PFSK-1 (cell line): Measurements from ENCODE around the gene RSF1.

Experiments used
- FOXP2 ChIP-seq: optimal IDR thresholded peaks from 2 replicates; pipeline ENCODE3; 2011; ENCODE audit warnings: borderline replicate concordance, control low read depth, inconsistent platforms; ENCODE audit not compliant: insufficient read depth; ENCODE audit errors: extremely low read length, extremely low read depth
- POLR2AphosphoS5 ChIP-seq: IDR thresholded peaks from 2 replicates; pipeline ENCODE4 v1.6.1; 2012; ENCODE audit warnings: low read depth, mild to moderate bottlenecking, control low read depth, low read length, moderate library complexity
- SIN3A ChIP-seq: IDR thresholded peaks from 2 replicates; pipeline ENCODE4 v1.6.1; 2012; ENCODE audit warnings: mild to moderate bottlenecking, low read length, moderate library complexity, borderline replicate concordance; ENCODE audit not compliant: insufficient read depth
- TAF1 ChIP-seq: IDR thresholded peaks from 2 replicates; pipeline ENCODE4 v1.6.1; 2012; ENCODE audit warnings: low read length, control low read depth, borderline replicate concordance; ENCODE audit not compliant: insufficient read depth
- TF ChIP-seq, protein P1 (sequence below), 2 experiments: IDR thresholded peaks; 2 replicates each; pipeline versions ENCODE4 v1.6.1 to v1.8.0; 2011 to 2012; ENCODE audit warnings: low read depth in 2 of 2, low read length in 2 of 2, control low read depth in 1 of 2, inconsistent platforms in 1 of 2, mild to moderate bottlenecking in 1 of 2, moderate library complexity in 1 of 2; ENCODE audit not compliant: insufficient read depth in 1 of 2

Gene RSF1

GRCh38 chr11:77750394-77751156 is 69.9 kb downstream of the RSF1 start:
- TF ChIP-seq POLR2AphosphoS5 (no peak), FOXP2 (no peak), TAF1 (no peak), SIN3A (no peak)
- TF ChIP-seq, protein P1, sequence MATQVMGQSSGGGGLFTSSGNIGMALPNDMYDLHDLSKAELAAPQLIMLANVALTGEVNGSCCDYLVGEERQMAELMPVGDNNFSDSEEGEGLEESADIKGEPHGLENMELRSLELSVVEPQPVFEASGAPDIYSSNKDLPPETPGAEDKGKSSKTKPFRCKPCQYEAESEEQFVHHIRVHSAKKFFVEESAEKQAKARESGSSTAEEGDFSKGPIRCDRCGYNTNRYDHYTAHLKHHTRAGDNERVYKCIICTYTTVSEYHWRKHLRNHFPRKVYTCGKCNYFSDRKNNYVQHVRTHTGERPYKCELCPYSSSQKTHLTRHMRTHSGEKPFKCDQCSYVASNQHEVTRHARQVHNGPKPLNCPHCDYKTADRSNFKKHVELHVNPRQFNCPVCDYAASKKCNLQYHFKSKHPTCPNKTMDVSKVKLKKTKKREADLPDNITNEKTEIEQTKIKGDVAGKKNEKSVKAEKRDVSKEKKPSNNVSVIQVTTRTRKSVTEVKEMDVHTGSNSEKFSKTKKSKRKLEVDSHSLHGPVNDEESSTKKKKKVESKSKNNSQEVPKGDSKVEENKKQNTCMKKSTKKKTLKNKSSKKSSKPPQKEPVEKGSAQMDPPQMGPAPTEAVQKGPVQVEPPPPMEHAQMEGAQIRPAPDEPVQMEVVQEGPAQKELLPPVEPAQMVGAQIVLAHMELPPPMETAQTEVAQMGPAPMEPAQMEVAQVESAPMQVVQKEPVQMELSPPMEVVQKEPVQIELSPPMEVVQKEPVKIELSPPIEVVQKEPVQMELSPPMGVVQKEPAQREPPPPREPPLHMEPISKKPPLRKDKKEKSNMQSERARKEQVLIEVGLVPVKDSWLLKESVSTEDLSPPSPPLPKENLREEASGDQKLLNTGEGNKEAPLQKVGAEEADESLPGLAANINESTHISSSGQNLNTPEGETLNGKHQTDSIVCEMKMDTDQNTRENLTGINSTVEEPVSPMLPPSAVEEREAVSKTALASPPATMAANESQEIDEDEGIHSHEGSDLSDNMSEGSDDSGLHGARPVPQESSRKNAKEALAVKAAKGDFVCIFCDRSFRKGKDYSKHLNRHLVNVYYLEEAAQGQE (IDR thresholded peaks at IDR 0.05; ENCODE audit: insufficient read depth in 1 of 2, low read depth in 2 of 2, low read length in 2 of 2): no peak

DNA sequence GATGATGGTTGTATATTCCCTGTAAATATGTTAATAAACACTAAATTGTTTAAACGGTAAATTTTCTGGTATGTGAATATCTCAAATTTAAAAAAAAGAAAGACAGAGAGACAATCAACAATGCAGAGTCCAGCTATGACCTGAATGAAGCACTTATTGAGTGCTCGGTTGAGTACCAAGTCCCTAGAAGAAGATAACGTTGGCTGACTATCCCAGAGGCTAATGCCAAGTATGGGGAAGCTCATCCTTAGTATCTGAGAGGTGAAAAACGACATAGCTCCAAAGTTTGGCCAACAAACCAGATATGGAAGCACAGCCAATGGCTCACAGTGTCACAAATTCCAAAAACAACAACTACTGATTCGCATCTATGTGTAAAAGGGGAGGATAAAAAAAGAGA is 71.3 kb downstream of the RSF1 start:
- TF ChIP-seq, protein P1 (IDR thresholded peaks at IDR 0.05; ENCODE audit: insufficient read depth in 1 of 2, low read depth in 2 of 2, low read length in 2 of 2): no peak
- no peak for TF ChIP-seq SIN3A
- TF ChIP-seq TAF1: no peak
- TF ChIP-seq FOXP2: no peak
- no peak for TF ChIP-seq POLR2AphosphoS5

DNA sequence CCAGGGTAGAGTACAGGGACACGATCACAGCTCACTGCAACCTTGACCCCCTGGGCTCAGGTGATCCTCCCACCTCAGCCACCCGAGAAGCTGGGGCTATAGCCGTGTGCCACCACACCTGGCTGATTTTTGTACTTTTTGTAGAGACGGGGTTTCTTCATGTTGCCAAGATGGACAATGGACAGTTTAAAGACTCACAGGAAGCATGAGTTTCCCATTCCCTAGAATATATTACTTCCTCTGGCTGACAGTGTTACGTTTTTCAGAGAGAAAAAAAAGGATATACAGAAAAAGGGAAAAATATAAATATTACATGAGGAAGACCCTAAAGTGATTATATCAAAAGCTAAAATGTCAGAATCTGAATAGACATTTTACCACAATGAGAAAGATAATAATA is 72.3 kb downstream of the RSF1 start:
- TF ChIP-seq, protein P1 (IDR thresholded peaks at IDR 0.05; ENCODE audit: insufficient read depth in 1 of 2, low read depth in 2 of 2, low read length in 2 of 2): no peak

DNA sequence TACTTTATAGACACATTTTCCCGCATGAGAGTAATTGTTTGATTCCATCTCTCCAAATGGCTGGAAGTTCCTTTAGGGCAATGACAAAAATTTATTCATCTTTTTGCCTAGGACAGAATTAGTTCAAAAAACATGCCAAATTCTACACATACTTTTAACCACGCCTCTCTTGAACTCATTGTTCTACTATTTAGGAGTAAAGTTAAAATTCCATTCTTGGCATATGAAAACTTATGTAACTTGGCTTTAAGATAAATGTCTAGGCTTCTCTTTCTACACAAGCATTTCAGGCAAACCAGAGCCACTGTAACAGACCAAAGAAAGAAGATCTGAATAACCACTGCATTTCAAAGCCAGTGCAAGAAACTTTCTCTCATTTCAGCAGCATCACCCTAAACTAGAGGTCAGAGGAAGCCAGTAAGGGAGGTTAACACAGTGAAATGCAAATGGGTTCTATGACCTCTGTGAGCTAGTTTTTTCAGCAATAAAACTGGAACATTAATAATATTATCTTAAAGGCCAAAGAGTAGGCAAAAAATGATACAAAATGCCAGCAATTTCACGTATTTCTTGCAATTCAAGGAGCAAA is 73.0 kb downstream of the RSF1 start:
- TF ChIP-seq POLR2AphosphoS5 (no peak), SIN3A (no peak), FOXP2 (no peak), TAF1 (no peak)
- TF ChIP-seq, protein P1 (IDR thresholded peaks at IDR 0.05; ENCODE audit: insufficient read depth in 1 of 2, low read depth in 2 of 2, low read length in 2 of 2): no peak

GRCh38 chr11:77736473-77736872 is 84.0 kb downstream of the RSF1 start:
- TF ChIP-seq POLR2AphosphoS5 (no peak), SIN3A (no peak), FOXP2 (no peak), TAF1 (no peak)
- TF ChIP-seq, protein P1 (IDR thresholded peaks at IDR 0.05; ENCODE audit: insufficient read depth in 1 of 2, low read depth in 2 of 2, low read length in 2 of 2): no peak
